Stimulated activated CD8-positive, alpha-beta memory T cell treated with anti-CD3 and anti-CD28 coated beads, Interleukin-7, amount 100 ng/mL, for 1 hour (primary cell): ENCODE results near the gene GPRIN1.
"Not testable (repeated sequence)": the region's sequence is repeated elsewhere in the genome, so short reads cannot be mapped to it uniquely, and the experiment has no call there.

Experiments
- DNase-seq, 2 donors: peaks; one replicate each; pipeline ENCODE4 v3.0.0-alpha.2; 2020; ENCODE audit warnings: low read depth in 2 of 2

GPRIN1 gene

GRCh38 chr5:176597417-176598389, 12.3 kb downstream of the GPRIN1 start:
- DNase-seq: no peak

- DNase-seq: peak; percentile 32 to 37
These were observed 13.1 kb downstream of the GPRIN1 start for GRCh38 chr5:176596689-176597416.

GRCh38 chr5:176596069-176596644, 13.8 kb downstream of the GPRIN1 start:
- no peak for DNase-seq

- no peak for DNase-seq
These were observed 14.5 kb downstream of the GPRIN1 start for GRCh38 chr5:176595386-176595943.

DNA sequence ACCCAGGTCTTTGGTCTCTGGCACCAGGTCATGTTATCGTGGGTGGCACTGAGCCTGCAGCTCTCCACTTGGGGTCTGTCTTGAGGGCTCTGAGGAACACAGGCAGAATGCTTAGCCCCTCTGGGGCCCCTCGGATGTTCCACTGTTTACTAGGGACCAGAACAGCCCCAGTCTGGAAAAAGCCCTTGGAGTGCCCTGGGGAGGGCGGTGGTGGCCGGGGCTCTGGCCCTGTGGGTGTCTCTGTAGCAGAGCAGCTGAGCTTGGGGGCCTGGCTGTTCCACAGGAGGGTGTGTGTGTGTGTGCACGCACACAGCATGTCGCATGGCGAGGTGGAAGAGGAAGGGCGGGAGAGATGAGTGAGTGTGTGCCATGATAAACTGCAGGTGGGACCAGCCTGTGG, 15.4 kb downstream of the GPRIN1 start:
- DNase-seq: no peak

DNA sequence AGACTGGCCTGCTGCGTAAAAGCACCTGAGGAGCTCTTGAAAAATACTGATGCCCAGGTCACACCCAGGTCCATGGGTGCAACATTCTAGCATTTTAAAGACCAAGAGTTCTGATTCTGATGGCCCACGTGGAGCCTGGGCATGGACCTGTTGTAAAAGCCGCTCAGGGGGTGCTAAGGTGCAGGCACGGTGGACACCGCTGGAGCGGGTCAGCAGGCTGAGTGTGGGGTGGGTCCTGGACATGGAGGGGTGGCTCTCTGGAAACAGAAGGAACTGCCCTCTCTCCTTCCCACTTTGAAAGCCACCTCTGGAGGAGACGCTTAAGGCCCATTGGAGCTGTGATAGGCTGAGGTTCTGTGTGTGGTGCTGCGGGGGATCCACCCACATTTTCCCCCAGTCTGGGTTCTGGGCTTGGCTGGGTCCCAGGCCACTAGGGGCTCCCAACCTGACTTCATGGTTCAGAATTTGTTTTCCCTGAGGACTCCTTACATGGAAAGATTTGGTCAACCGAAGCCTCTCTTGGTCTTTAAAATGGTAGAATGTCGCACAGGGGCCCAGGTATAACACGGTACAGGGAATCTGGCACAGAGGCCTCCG, 16.6 kb downstream of the GPRIN1 start:
- DNase-seq: no peak

DNA sequence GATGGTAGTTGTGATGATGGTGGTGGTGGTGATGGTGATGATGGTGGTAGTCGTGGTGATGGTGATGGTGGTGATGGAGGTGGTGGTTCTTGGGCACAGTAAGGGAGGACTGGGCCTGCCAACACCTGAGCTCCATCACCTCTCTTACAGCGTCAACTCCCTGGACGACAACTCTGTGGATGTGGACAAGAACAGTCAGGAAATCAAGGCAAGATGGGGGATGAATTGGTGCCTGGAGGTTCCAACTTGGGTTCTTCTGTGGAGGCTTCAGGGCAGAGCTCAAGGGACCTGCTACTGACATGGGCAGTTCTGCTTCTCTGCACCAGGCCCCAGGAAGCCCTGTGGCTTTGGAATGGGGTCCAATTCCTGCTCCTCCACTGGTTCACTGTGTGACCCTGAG, 17.4 kb downstream of the GPRIN1 start:
- DNase-seq: no peak

- not testable (repeated sequence) for DNase-seq
These were observed 18.3 kb downstream of the GPRIN1 start for GRCh38 chr5:176591667-176592066.

- DNase-seq: no peak
These were observed 19.8 kb downstream of the GPRIN1 start for GRCh38 chr5:176590035-176590717.

- DNase-seq: no peak
These were observed 20.8 kb downstream of the GPRIN1 start for GRCh38 chr5:176589039-176589769.

- DNase-seq: no peak
These were observed 21.7 kb downstream of the GPRIN1 start for GRCh38 chr5:176588297-176588696.

DNA sequence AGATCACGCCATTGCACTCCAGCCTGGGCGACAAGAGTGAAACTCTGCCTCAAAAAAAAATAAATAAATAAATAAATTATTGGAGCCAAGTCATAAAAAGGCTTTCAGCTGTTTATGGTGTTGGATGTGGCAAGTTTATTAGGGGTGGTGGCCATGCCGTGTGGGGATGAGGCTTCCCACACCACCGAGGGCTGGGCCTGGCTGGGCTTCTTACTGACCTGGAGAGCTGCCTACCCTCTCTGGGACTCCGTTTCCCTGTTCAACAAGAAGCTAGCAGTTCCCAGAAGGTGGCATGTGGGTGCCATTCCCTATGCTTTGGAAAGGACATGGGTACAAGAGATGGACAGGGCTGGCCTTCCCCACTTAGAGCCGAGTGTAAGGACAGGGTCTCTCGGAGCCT, 22.6 kb downstream of the GPRIN1 start:
- DNase-seq: no peak

DNA sequence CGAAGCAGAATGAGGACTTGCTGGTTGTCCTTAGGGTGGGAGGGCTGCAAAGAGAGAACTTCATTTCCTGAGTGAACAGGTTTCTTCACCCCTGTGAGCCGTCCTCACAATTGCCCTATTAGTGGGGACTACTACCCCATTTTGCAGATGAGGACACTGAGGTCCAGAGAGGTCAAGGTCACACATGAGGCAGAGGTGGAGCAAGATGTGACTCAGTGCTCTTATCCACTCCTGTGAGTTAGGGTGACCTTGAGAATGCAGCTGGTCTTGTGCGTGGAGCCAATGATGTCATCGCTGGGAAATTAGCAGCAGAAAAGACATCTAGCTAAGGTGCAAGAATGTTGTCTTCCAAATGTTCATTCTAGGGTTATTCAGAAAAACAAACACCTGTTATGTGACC, 26.9 kb downstream of the GPRIN1 start:
- DNase-seq: no peak

DNA sequence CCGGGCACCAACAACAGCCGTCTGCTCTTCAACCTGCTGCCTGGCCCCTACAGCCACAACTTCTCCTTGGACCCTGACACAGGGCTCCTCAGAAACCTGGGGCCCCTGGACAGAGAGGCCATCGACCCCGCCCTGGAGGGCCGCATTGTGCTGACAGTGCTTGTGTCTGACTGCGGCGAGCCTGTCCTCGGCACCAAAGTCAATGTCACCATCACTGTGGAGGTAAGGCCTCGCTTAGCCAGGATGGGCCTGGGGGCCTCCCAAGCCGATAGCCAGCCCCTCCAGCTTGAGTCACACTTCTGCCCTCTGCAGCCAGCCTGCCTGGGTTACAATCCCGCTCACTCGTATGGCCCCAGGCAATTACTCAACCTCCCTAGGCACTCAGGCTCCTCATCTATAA, 28.6 kb downstream of the GPRIN1 start:
- DNase-seq: no peak

- DNase-seq: no peak
These were observed 30.6 kb downstream of the GPRIN1 start for GRCh38 chr5:176579323-176579722.

DNA sequence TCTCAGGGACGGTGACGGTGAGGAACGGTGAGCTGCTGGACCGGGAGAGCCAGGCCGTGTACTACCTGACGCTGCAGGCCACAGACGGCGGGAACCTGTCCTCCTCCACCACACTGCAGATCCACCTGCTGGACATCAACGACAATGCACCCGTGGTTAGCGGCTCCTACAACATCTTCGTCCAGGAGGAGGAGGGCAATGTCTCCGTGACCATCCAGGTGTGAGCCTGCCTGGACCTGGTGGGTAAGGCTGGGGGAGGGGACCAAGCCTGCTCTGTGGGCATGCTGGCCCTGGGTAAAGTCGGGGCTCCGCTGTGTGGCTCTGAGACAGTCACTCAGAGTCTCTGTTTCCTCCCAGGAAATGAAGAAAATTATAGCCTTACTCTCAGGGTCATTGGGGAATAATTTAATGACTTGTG, 31.6 kb downstream of the GPRIN1 start:
- no peak for DNase-seq

DNA sequence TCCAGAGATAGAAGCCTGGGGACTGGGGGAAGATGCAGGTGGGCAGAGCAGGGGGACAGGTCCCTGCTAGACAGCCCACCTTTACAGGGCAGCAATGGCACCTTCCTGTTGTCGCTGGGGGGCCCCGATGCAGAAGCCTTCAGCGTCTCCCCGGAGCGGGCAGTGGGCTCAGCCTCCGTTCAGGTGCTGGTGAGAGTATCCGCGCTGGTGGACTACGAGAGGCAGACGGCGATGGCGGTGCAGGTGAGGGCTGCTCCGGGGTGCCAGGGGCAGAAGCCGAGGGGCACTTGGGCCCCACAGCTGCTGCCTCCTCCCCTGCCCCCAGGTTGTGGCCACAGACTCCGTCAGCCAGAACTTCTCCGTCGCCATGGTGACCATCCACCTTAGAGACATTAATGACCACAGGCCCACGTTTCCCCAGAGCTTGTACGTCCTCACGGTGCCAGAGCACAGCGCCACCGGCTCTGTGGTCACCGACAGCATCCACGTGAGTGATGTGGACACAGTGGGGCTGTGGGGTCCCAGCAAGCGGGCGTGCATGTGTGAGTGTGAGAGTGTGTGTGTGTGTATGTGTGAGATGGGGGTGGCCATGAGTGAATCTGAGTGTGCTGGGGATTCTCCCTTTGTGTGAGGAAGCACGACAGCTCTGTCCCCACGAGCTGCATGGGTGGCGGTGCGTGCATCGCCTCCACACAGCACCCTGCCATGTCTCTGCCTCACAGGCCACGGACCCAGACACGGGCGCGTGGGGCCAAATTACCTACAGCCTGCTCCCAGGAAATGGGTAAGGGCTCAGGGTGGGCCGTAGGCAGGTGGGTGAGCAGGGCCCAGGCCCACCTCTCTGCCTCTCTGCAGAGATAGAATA, 32.4 kb downstream of the GPRIN1 start:
- no peak for DNase-seq

GRCh38 chr5:176575488-176576422, 34.2 kb downstream of the GPRIN1 start:
- DNase-seq: no peak
